Smooth muscle cell (in vitro differentiated cells): ENCODE measurements around the gene EPS15. TPM values are rescaled to one million over a fixed set of nuclear protein-coding genes. Genes with fewer than 3 reads are reported as not detected.

Experiments used
- DNase-seq: peaks from one replicate; lab custom pipeline; 2025; ENCODE audit not compliant: unreplicated experiment; lab: John Stamatoyannopoulos, UW
- H2AFZ ChIP-seq: fragments of 200-600 bp; sonication (generic); 2 replicates; pipeline ENCODE4 v1.6.0; 2016; ENCODE audit warnings: antibody characterized with exemption, low read depth, mild to moderate bottlenecking
- H3F3A ChIP-seq: fragments of 200-600 bp; sonication (generic); 2 replicates; pipeline ENCODE4 v1.6.0; 2017; ENCODE audit warnings: antibody characterized with exemption, low read depth
- H3K27ac ChIP-seq: fragments of 200-600 bp; sonication (generic); 2 replicates; pipeline ENCODE4 v1.5.1; 2016; ENCODE audit warnings: low read depth, mild to moderate bottlenecking
- H3K27me3 ChIP-seq: fragments of 200-600 bp; sonication (generic); 2 replicates; pipeline ENCODE4 v1.6.1; 2016; ENCODE audit warnings: low read depth, mild to moderate bottlenecking
- H3K36me3 ChIP-seq: fragments of 200-600 bp; sonication (generic); 2 replicates; pipeline ENCODE4 v1.5.1; 2016; ENCODE audit warnings: low read depth
- H3K4me1 ChIP-seq: fragments of 200-600 bp; sonication (generic); 2 replicates; pipeline ENCODE4 v1.5.1; 2016; ENCODE audit warnings: low read depth
- H3K4me2 ChIP-seq: fragments of 200-600 bp; sonication (generic); 2 replicates; pipeline ENCODE4 v1.6.0; 2016; ENCODE audit warnings: mild to moderate bottlenecking
- H3K4me3 ChIP-seq: fragments of 200-600 bp; sonication (generic); 2 replicates; pipeline ENCODE4 v1.5.1; 2016; ENCODE audit warnings: mild to moderate bottlenecking
- H3K79me2 ChIP-seq: fragments of 200-600 bp; sonication (generic); 2 replicates; pipeline ENCODE4 v1.6.0; 2016; ENCODE audit warnings: low read depth, mild to moderate bottlenecking
- H3K9ac ChIP-seq: fragments of 200-600 bp; sonication (generic); 2 replicates; pipeline ENCODE4 v1.6.0; 2016; ENCODE audit warnings: low read depth
- H3K9me3 ChIP-seq: fragments of 200-600 bp; sonication (generic); replicated peaks from 2 replicates; pipeline ENCODE4 v1.5.1; 2016; ENCODE audit warnings: low read depth
- H4K20me1 ChIP-seq: fragments of 200-600 bp; sonication (generic); 2 replicates; pipeline ENCODE4 v1.6.0; 2016; ENCODE audit warnings: low read depth
- WGBS: methylation state at CpG from one replicate; pipeline ENCODE4 v1.1.7; 2016; ENCODE audit warnings: low lambda C conversion rate; 5-methylcytosine and 5-hydroxymethylcytosine counted together
- polyA plus RNA-seq: library from polyadenylated mRNA; unstranded; fragments of >200 nt; fragmentation: Nextera tagmentation; extraction: Ambion mirVana; gene quantifications from 2 replicates; pipeline ENCODE4 v1.2.1, GENCODE V29; 2016
- total RNA-seq: library from RNA; depleted of rRNA; stranded (reverse); fragments of >200 nt; gene quantifications from 2 replicates; pipeline ENCODE4 v1.2.3, GENCODE V29; 2014
- TF ChIP-seq, protein P1 (sequence below): fragments of 200-600 bp; sonication (generic); IDR thresholded peaks from 2 replicates; pipeline ENCODE4 v1.5.1; 2017; ENCODE audit warnings: borderline replicate concordance, mild to moderate bottlenecking, antibody characterized with exemption; ENCODE audit not compliant: insufficient read depth, poor library complexity, severe bottlenecking

EPS15 gene
- total and polyA plus RNA-seq, 2 experiments from 2014 or later = 9.0 to 54.3 TPM

- Histone ChIP-seq H4K20me1 (peaks cover 14% of the 10 kb centered on the region), H2AFZ (no peak overlapping the region), H3K27me3 (no peaks in the 10 kb centered on the region), H3K9ac (no peak overlapping the region), H3K4me2 (no peak overlapping the region), H3K36me3 (peaks cover 5% of the 10 kb centered on the region), H3F3A (peaks cover 3% of the 10 kb centered on the region), H3K27ac (no peak overlapping the region), H3K79me2 (peaks cover 4% of the 10 kb centered on the region), H3K4me3 (no peak overlapping the region), H3K9me3 (no peaks in the 10 kb centered on the region), H3K4me1 (no peaks in the 10 kb centered on the region)
- TF ChIP-seq, protein P1, sequence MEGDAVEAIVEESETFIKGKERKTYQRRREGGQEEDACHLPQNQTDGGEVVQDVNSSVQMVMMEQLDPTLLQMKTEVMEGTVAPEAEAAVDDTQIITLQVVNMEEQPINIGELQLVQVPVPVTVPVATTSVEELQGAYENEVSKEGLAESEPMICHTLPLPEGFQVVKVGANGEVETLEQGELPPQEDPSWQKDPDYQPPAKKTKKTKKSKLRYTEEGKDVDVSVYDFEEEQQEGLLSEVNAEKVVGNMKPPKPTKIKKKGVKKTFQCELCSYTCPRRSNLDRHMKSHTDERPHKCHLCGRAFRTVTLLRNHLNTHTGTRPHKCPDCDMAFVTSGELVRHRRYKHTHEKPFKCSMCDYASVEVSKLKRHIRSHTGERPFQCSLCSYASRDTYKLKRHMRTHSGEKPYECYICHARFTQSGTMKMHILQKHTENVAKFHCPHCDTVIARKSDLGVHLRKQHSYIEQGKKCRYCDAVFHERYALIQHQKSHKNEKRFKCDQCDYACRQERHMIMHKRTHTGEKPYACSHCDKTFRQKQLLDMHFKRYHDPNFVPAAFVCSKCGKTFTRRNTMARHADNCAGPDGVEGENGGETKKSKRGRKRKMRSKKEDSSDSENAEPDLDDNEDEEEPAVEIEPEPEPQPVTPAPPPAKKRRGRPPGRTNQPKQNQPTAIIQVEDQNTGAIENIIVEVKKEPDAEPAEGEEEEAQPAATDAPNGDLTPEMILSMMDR = no peak
- DNase-seq = no peak
These were observed 45.5 kb downstream of the EPS15 start for GRCh38 chr1:51473331-51474115.

DNA sequence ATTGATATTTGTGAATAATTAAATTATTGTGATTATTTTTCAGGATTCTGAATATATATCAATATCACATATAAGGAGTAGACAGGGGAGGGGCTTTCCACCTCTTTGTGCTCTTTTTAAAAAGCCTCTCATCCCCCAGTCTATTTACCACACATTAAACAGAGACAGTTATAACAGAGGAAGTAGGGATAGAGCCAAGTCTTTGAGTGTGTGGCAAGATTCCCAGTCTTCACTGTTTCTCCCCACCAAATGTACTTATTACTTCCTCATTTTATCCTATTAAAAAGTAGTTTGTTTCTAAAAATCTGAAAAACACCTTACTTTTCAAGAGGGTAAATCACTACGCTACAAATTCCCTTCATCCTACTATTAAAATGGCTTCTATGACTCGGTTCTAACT lies 46.7 kb downstream of the EPS15 start:
- Histone ChIP-seq H3K4me3 (no peak overlapping the region), H3K36me3 (peaks cover 5% of the 10 kb centered on the region), H3K4me1 (no peaks in the 10 kb centered on the region), H4K20me1 (peaks cover 14% of the 10 kb centered on the region), H3K4me2 (no peak overlapping the region), H3K9ac (no peak overlapping the region), H2AFZ (no peak overlapping the region), H3F3A (peaks cover 3% of the 10 kb centered on the region), H3K9me3 (no peaks in the 10 kb centered on the region), H3K27ac (no peak overlapping the region), H3K79me2 (peaks cover 4% of the 10 kb centered on the region), H3K27me3 (no peaks in the 10 kb centered on the region)
- TF ChIP-seq, protein P1 = no peak
- WGBS = 98% methylated on average over 2 of the region's 2 CpGs
- DNase-seq = no peak

GRCh38 chr1:51469518-51469917 lies 49.5 kb downstream of the EPS15 start:
- no peak overlapping the region for H3K9ac ChIP-seq
- TF ChIP-seq, protein P1 = no peak
- WGBS = 92% methylated on average over 3 of the region's 3 CpGs
- no peak overlapping the region for H3K27ac ChIP-seq
- no peak overlapping the region for H3K4me3 ChIP-seq
- peaks cover 5% of the 10 kb centered on the region for H3K36me3 ChIP-seq
- DNase-seq = no peak
- no peaks in the 10 kb centered on the region for H3K79me2 ChIP-seq
- H2AFZ ChIP-seq = no peak overlapping the region
- no peak overlapping the region for H3K4me2 ChIP-seq
- H3F3A ChIP-seq = peaks cover 6% of the 10 kb centered on the region
- H4K20me1 ChIP-seq = peaks cover 14% of the 10 kb centered on the region
- no peaks in the 10 kb centered on the region for H3K4me1 ChIP-seq
- no peaks in the 10 kb centered on the region for H3K27me3 ChIP-seq
- H3K9me3 ChIP-seq = no peaks in the 10 kb centered on the region

- no peak overlapping the region for H3K4me3 ChIP-seq
- H3F3A ChIP-seq = peaks cover 3% of the 10 kb centered on the region
- no peak overlapping the region for H3K9ac ChIP-seq
- H4K20me1 ChIP-seq = no peaks in the 10 kb centered on the region
- H3K36me3 ChIP-seq = no peaks in the 10 kb centered on the region
- no peak overlapping the region for H2AFZ ChIP-seq
- H3K9me3 ChIP-seq = no peaks in the 10 kb centered on the region
- no peak for DNase-seq
- TF ChIP-seq, protein P1 = no peak
- no peak overlapping the region for H3K4me2 ChIP-seq
- H3K27ac ChIP-seq = no peak overlapping the region
- H3K79me2 ChIP-seq = no peaks in the 10 kb centered on the region
- no peaks in the 10 kb centered on the region for H3K27me3 ChIP-seq
- 98% methylated on average over 3 of the region's 3 CpGs for WGBS
- no peaks in the 10 kb centered on the region for H3K4me1 ChIP-seq
These were observed 54.2 kb downstream of the EPS15 start for GRCh38 chr1:51464828-51465227.
